GM12878 (cell line): ENCODE results near the gene SNX21. TPM values are rescaled to one million over a fixed set of nuclear protein-coding genes. Genes with fewer than 3 reads are reported as not detected.
A peak's percentile ranks its signal among the peaks of the same experiment; 100 is the strongest.

Source experiments
- ATAC-seq: fragments of 200-7000 bp; cut with Tn5 transposase; 3 replicates; pipeline ENCODE4 v1.9.1; 2020; ENCODE audit warnings: mild to moderate bottlenecking, moderate library complexity
- BruUV-seq: library from RNA; stranded (reverse); fragments of 400-500 nt; replicated peaks from 2 replicates; lab custom pipeline; 2021; lab: Mats Ljungman, UMichigan
- CTCF ChIA-PET: fragments of 300-600 bp; sonication (Branson Sonifier 250); formaldehyde crosslinking; extraction: SDS; loops from one replicate; lab custom pipeline; 2021; ENCODE audit warnings: inconsistent platforms; lab: Yijun Ruan, JAX
- POLR2A ChIA-PET: fragments of 350-600 bp; formaldehyde crosslinking; extraction: SDS; loops from one replicate; lab custom pipeline; 2021; ENCODE audit warnings: inconsistent platforms; lab: Charles Lee
- RAD21 ChIA-PET: fragments of 300-600 bp; sonication (Branson Sonifier 250); formaldehyde crosslinking; loops from one replicate; lab custom pipeline; 2023; ENCODE audit warnings: antibody characterized with exemption; ENCODE audit not compliant: unreplicated experiment; lab: Charles Lee
- SMC1A ChIA-PET: fragments of 300-600 bp; sonication (Branson Sonifier 250); formaldehyde crosslinking; loops from one replicate; lab custom pipeline; 2023; ENCODE audit not compliant: unreplicated experiment, uncharacterized antibody; lab: Charles Lee
- DNase-seq: peaks from one replicate; pipeline ENCODE4 v3.0.0-alpha.2; 2011; ENCODE audit warnings: low read depth, low spot score
- FAIRE-seq: peaks from 3 replicates; lab custom pipeline; 2011; peaks lifted over from hg19 to GRCh38; lab: Jason Lieb, UNC
- H2AFZ ChIP-seq: 2 replicates; pipeline ENCODE4 v1.6.0; 2011; ENCODE audit warnings: low read depth, low read length, control low read depth; ENCODE audit not compliant: control insufficient read depth
- H3K27ac ChIP-seq: 2 replicates; pipeline ENCODE4 v1.5.1; 2011; ENCODE audit warnings: control low read depth; ENCODE audit not compliant: control insufficient read depth, insufficient read depth
- H3K27me3 ChIP-seq, 2 experiments: replicated peaks in 1 of 2; 2 replicates each; pipeline versions ENCODE4 v1.6.0 to v1.6.1; 2011; ENCODE audit warnings: low read length in 1 of 2; ENCODE audit not compliant: control insufficient read depth in 2 of 2, insufficient read depth in 2 of 2
- H3K36me3 ChIP-seq, 2 experiments: 2 replicates each; pipeline ENCODE4 v1.5.1; 2011; ENCODE audit warnings: low read length in 1 of 2; ENCODE audit not compliant: control insufficient read depth in 2 of 2, insufficient read depth in 2 of 2
- H3K4me1 ChIP-seq: 2 replicates; pipeline ENCODE4 v1.6.1; 2011; ENCODE audit warnings: mild to moderate bottlenecking, low read length, moderate library complexity, mixed read lengths; ENCODE audit not compliant: control insufficient read depth, insufficient read depth
- H3K4me2 ChIP-seq: 2 replicates; pipeline ENCODE4 v1.6.0; 2011; ENCODE audit warnings: control low read depth; ENCODE audit not compliant: control insufficient read depth, insufficient read depth
- H3K4me3 ChIP-seq: fragments of 200-600 bp; sonication (generic); 2 replicates; pipeline ENCODE4 v1.5.1; 2016
- H3K79me2 ChIP-seq: 2 replicates; pipeline ENCODE4 v1.6.0; 2011; ENCODE audit warnings: low read length; ENCODE audit not compliant: control insufficient read depth, insufficient read depth
- H3K9ac ChIP-seq: 2 replicates; pipeline ENCODE4 v1.8.0; 2011; ENCODE audit warnings: low read length, control low read depth, mixed read lengths; ENCODE audit not compliant: control insufficient read depth, insufficient read depth
- H3K9me3 ChIP-seq: replicated peaks from 3 replicates; pipeline ENCODE4 v1.5.1; 2011; ENCODE audit warnings: mild to moderate bottlenecking, low read length; ENCODE audit not compliant: control insufficient read depth, insufficient read depth
- H4K20me1 ChIP-seq: 2 replicates; pipeline ENCODE4 v1.6.0; 2011; ENCODE audit not compliant: control insufficient read depth, insufficient read depth
- CBX5 ChIP-seq: sonication (generic); IDR thresholded peaks from 2 replicates; pipeline ENCODE4 v1.6.1; 2016; ENCODE audit warnings: low read depth, moderate library complexity, mild to moderate bottlenecking, inconsistent platforms
- E4F1 ChIP-seq: fragments of 450-650 bp; IDR thresholded peaks from 2 replicates; pipeline ENCODE4 v1.6.1; 2018; ENCODE audit warnings: borderline replicate concordance, mild to moderate bottlenecking; ENCODE audit not compliant: partially characterized antibody
- EGR1 ChIP-seq, 2 experiments: IDR thresholded peaks; 1 replicate in 1 of 2; 2 replicates in 1 of 2; pipeline ENCODE4 v1.6.1; 2011 to 2012; ENCODE audit warnings: low read depth in 2 of 2, low read length in 2 of 2, borderline replicate concordance in 1 of 2, mild to moderate bottlenecking in 1 of 2, moderate library complexity in 1 of 2
- GATAD2B ChIP-seq: fragments of 450-650 bp; conservative IDR thresholded peaks from 2 replicates; pipeline ENCODE4 v1.6.1; 2017; ENCODE audit warnings: low read depth, mild to moderate bottlenecking, moderate library complexity
- KLF5 ChIP-seq: fragments of 450-650 bp; IDR thresholded peaks from 2 replicates; pipeline ENCODE4 v1.6.1; 2014; ENCODE audit warnings: mild to moderate bottlenecking; ENCODE audit not compliant: partially characterized antibody
- MTA2 ChIP-seq: fragments of 450-650 bp; IDR thresholded peaks from 2 replicates; pipeline ENCODE4 v1.6.1; 2016; ENCODE audit warnings: low read depth, mild to moderate bottlenecking, moderate library complexity
- MYB ChIP-seq: fragments of 150-350 bp; IDR thresholded peaks from 2 replicates; pipeline ENCODE4 v1.6.1; 2014; ENCODE audit warnings: mild to moderate bottlenecking, low read depth, low read length, borderline replicate concordance
- NFIC ChIP-seq: IDR thresholded peaks from 2 replicates; pipeline ENCODE4 v1.6.1; 2012; ENCODE audit warnings: low read depth, mild to moderate bottlenecking, inconsistent platforms, low read length, moderate library complexity
- NFYB ChIP-seq: IDR thresholded peaks from 2 replicates; pipeline ENCODE4 v1.6.1; 2011; ENCODE audit warnings: low read depth, mild to moderate bottlenecking, low read length, improper control_type of control experiment, moderate library complexity; ENCODE audit not compliant: insufficient read depth
- POLR2A ChIP-seq: IDR thresholded peaks from 2 replicates; pipeline ENCODE4 v1.6.1; 2011; ENCODE audit warnings: low read depth, mild to moderate bottlenecking, low read length
- RELA ChIP-seq: fragments of 450-650 bp; IDR thresholded peaks from 2 replicates; pipeline ENCODE4 v1.8.0; 2014; ENCODE audit warnings: borderline replicate concordance; ENCODE audit not compliant: partially characterized antibody
- RFX5 ChIP-seq: IDR thresholded peaks from 2 replicates; pipeline ENCODE4 v1.6.1; 2011; ENCODE audit warnings: low read depth, low read length, improper control_type of control experiment
- TCF12 ChIP-seq: IDR thresholded peaks from 2 replicates; pipeline ENCODE4 v1.6.1; 2011; ENCODE audit warnings: low read depth, mild to moderate bottlenecking, low read length
- ZBED1 ChIP-seq: IDR thresholded peaks from 2 replicates; pipeline ENCODE4 v1.6.1; 2016; ENCODE audit warnings: borderline replicate concordance
- WGBS: methylation state at CpG from one replicate; pipeline ENCODE4 v1.1.6; 2016; ENCODE audit warnings: low lambda C conversion rate; ENCODE audit not compliant: insufficient replicate concordance, insufficient coverage; ENCODE audit errors: missing lambda C conversion rate; 5-methylcytosine and 5-hydroxymethylcytosine counted together
- in situ Hi-C: fragments of 300-500 bp; cut with MboI; formaldehyde crosslinking; loops from 9 replicates; pipeline ENCODE4 v1.14.3; 2018; ENCODE audit warnings: mixed read lengths
- intact Hi-C: fragments of 100-400 bp; cut with micrococcal nuclease; formaldehyde crosslinking; loops from one replicate; pipeline ENCODE4 v1.14.2; 2022; ENCODE audit not compliant: unreplicated experiment
- polyA plus RNA-seq, 11 experiments: library from polyadenylated mRNA; depleted of rRNA in 4 of 11; unstranded in 6 of 11; stranded (reverse) in 5 of 11; fragments of >200 nt; fragmentation: Nextera tagmentation in 4 of 11; fragmentation: Illumina TruSeq in 1 of 11; extraction: Ambion mirVana in 4 of 11; extraction: Trizol in 1 of 11; gene quantifications; 1 replicate in 1 of 11; 2 replicates in 10 of 11; pipeline versions ENCODE4 v1.2.1 to v1.2.3, GENCODE V29; 2011 to 2016; ENCODE audit warnings: inconsistent platforms in 2 of 11, missing spikeins in 2 of 11, low read depth in 1 of 11
- total RNA-seq, 4 experiments: library from RNA; depleted of rRNA in 3 of 4; stranded (reverse); fragments of >200 nt in 3 of 4; fragmentation: Illumina TruSeq in 1 of 4; extraction: Trizol in 1 of 4; gene quantifications; 2 replicates each; pipeline versions ENCODE4 v1.2.1 to v1.2.3, GENCODE V29; 2013 to 2021
- TF ChIP-seq, protein P1 (sequence below), 3 experiments: IDR thresholded peaks in 2 of 3; conservative IDR thresholded peaks in 1 of 3; 2 replicates each; pipeline ENCODE4 v1.5.1; 2011; ENCODE audit warnings: low read depth in 3 of 3, low read length in 3 of 3, mild to moderate bottlenecking in 3 of 3, control low read depth in 2 of 3, moderate library complexity in 2 of 3, inconsistent platforms in 1 of 3, mixed read lengths in 1 of 3; ENCODE audit not compliant: control insufficient read depth in 2 of 3, insufficient read depth in 1 of 3; ENCODE audit errors: extremely low read depth in 1 of 3

The SNX21 gene
- total and polyA plus RNA-seq, 10 of the 15 experiments (the other 5 are each of a cell fraction or from before 2014, with no cell fraction given), result 0.10 to 1.4 (median 0.57) TPM

DNA sequence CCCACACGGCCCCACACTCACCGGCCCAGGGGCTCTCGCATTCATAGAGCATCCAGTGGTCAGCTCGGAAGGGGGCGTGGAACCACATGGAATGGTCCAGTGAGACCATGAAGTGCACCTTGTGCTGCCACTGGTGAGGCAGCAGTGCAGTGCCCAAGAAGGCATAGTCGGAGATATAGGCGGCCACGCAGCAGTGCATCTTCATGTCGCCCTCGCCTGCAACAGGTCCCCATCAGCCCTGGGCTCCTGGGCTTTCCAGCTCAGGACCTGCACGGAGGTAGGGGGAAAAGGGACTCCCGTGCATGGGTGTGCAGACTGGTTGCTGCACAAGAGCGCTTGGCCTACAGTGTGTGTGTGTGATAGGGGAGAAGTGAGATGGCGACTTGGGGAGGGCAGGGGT is 9.9 kb downstream of the SNX21 start:
- Histone ChIP-seq H3K79me2 (no peaks in the 10 kb centered on the region), H3K4me1 (peaks cover 14% of the 10 kb centered on the region), H3K9ac (no peak overlapping the region), H3K4me2 (no peak overlapping the region), H2AFZ (no peak overlapping the region), H3K36me3 (peaks cover 5 to 12% of the 10 kb centered on the region in 2 experiments), H3K27me3 (no peaks in the 10 kb centered on the region), H3K9me3 (no peaks in the 10 kb centered on the region), H4K20me1 (no peaks in the 10 kb centered on the region), H3K4me3 (no peak overlapping the region), H3K27ac (no peak overlapping the region)
- no TSS peak for BruUV-seq
- ATAC-seq (no peak), FAIRE-seq (no peak), DNase-seq (no peak)
- intact Hi-C loops, result no loop called here
- in situ Hi-C loops, result no loop called here
- WGBS, result 96% methylated on average over 14 of the region's 14 CpGs
- CTCF ChIA-PET, result interaction anchor here (3.8 kb wide), 1 partner anchor 127 kb away, joined by 18 read pairs; no protein-coding TSS in a partner anchor
- POLR2A ChIA-PET, result interaction anchor here (1.3 kb wide), 1 partner anchor 38 kb away, joined by 3 read pairs; the partner anchor contains the start of gene ZSWIM1
- TF ChIP-seq KLF5 (no peak), POLR2A (0 out of 2 replicates have a peak, but pooled peaks have one; percentile 16)
- SMC1A ChIA-PET, result interaction anchor here (1.7 kb wide), 1 partner anchor 9 kb away, joined by 4 read pairs; no protein-coding TSS in a partner anchor
- RAD21 ChIA-PET, result no interaction called here

DNA sequence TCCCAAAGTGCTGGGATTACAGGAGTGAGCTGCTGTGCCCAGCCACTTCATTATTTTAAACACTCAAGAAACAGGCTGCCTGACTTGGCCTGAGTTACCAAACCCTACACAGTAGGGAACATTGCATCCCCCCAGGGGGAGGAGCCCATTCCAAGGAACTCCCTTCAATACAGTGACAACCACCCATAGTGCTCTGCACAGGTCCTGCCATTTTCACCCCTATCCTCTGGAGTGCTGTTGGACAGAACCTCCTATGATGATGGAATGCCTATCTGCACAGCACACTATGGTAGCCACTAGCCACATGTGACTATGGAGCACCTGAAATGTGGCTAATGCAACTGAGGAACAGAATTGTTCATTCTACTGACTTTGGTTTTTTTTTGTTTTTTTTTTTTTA is 11.9 kb downstream of the SNX21 start:
- TF ChIP-seq, protein P1, sequence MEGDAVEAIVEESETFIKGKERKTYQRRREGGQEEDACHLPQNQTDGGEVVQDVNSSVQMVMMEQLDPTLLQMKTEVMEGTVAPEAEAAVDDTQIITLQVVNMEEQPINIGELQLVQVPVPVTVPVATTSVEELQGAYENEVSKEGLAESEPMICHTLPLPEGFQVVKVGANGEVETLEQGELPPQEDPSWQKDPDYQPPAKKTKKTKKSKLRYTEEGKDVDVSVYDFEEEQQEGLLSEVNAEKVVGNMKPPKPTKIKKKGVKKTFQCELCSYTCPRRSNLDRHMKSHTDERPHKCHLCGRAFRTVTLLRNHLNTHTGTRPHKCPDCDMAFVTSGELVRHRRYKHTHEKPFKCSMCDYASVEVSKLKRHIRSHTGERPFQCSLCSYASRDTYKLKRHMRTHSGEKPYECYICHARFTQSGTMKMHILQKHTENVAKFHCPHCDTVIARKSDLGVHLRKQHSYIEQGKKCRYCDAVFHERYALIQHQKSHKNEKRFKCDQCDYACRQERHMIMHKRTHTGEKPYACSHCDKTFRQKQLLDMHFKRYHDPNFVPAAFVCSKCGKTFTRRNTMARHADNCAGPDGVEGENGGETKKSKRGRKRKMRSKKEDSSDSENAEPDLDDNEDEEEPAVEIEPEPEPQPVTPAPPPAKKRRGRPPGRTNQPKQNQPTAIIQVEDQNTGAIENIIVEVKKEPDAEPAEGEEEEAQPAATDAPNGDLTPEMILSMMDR (IDR thresholded peaks at IDR 0.05 in 2 of 3, conservative IDR thresholded peaks at IDR 0.05 in 1 of 3; ENCODE audit: control insufficient read depth in 2 of 3, extremely low read depth in 1 of 3, insufficient read depth in 1 of 3, low read depth in 3 of 3, low read length in 3 of 3), result no peak
- TF ChIP-seq ZBED1, result no peak
- no peak for TF ChIP-seq RELA
- TF ChIP-seq E4F1, result no peak
- TF ChIP-seq RFX5, result no peak
- no peak for TF ChIP-seq EGR1 (IDR thresholded peaks at IDR 0.05; ENCODE audit: borderline replicate concordance in 1 of 2, low read depth in 2 of 2, low read length in 2 of 2)
- no peak for TF ChIP-seq MYB
- TF ChIP-seq GATAD2B, result no peak
- no peak for TF ChIP-seq CBX5
- TF ChIP-seq NFIC, result no peak
- no peak for TF ChIP-seq MTA2
- TF ChIP-seq NFYB, result no peak
- TF ChIP-seq TCF12, result no peak
- no peak overlapping the region for H3K27ac ChIP-seq
- H4K20me1 ChIP-seq, result no peaks in the 10 kb centered on the region
- H3K4me1 ChIP-seq, result peaks cover 14% of the 10 kb centered on the region
- no peaks in the 10 kb centered on the region for H3K9me3 ChIP-seq
- ATAC-seq (no peak), DNase-seq (no peak), FAIRE-seq (no peak)
- H3K4me2 ChIP-seq, result no peak overlapping the region
- no peaks in the 10 kb centered on the region for H3K27me3 ChIP-seq
- ChIA-PET CTCF (no interaction called here), SMC1A (interaction anchor here (1.1 kb wide), 1 partner anchor 46 kb away, joined by 4 read pairs; no protein-coding TSS in a partner anchor), RAD21 (no interaction called here), POLR2A (no interaction called here)
- H2AFZ ChIP-seq, result no peak overlapping the region
- in situ Hi-C loops, result no loop called here
- H3K4me3 ChIP-seq, result no peak overlapping the region
- peaks cover 5 to 12% of the 10 kb centered on the region in 2 experiments for H3K36me3 ChIP-seq
- no peak overlapping the region for H3K9ac ChIP-seq
- no peaks in the 10 kb centered on the region for H3K79me2 ChIP-seq
- no TSS peak for BruUV-seq
- intact Hi-C loops, result no loop called here
